Esophagus muscularis mucosa (tissue), 4 donors: ENCODE data around the gene KCTD16. TPM values are rescaled to one million over a fixed set of nuclear protein-coding genes. Genes with fewer than 3 reads are reported as not detected.

ENCODE experiments used
- DNase-seq: peaks from one replicate; pipeline ENCODE4 v3.0.0-alpha.2; 2017; ENCODE audit errors: extremely low spot score
- H3K27ac ChIP-seq, 4 donors: fragments of 200-600 bp; sonication (generic); replicated peaks in 1 of 4; 1 replicate in 3 of 4; 2 replicates in 1 of 4; pipeline ENCODE4 v1.5.1; 2016 to 2019; ENCODE audit warnings: mild to moderate bottlenecking in 1 of 4
- H3K27me3 ChIP-seq, 4 donors: fragments of 200-600 bp; sonication (generic); one replicate each; pipeline versions ENCODE4 v1.5.1 to v1.6.0; 2016 to 2019
- H3K36me3 ChIP-seq, 4 donors: fragments of 200-600 bp; sonication (generic); one replicate each; pipeline ENCODE4 v1.5.1; 2016 to 2019
- H3K4me1 ChIP-seq, 4 donors: fragments of 200-600 bp; sonication (generic); one replicate each; pipeline ENCODE4 v1.5.1; 2016 to 2019
- H3K4me3 ChIP-seq, 4 donors: fragments of 200-600 bp; sonication (generic); 1 replicate in 2 of 4; 2 replicates in 2 of 4; pipeline ENCODE4 v1.5.1; 2016 to 2019; ENCODE audit warnings: mild to moderate bottlenecking in 4 of 4, moderate library complexity in 1 of 4
- H3K9me3 ChIP-seq, 4 donors: fragments of 200-600 bp; sonication (generic); 1 replicate in 3 of 4; 2 replicates in 1 of 4; pipeline ENCODE4 v1.5.1; 2016 to 2019
- EP300 ChIP-seq: sonication (generic); formaldehyde crosslinking; IDR thresholded peaks from one replicate; pipeline ENCODE4 v1.6.1; 2017; ENCODE audit warnings: antibody characterized with exemption
- POLR2A ChIP-seq: fragments of 450-650 bp; IDR thresholded peaks from one replicate; pipeline ENCODE4 v1.6.1; 2017; ENCODE audit warnings: antibody characterized with exemption, moderate library complexity, mild to moderate bottlenecking, low read depth
- POLR2AphosphoS5 ChIP-seq, 2 donors: sonication (generic); formaldehyde crosslinking; IDR thresholded peaks; one replicate each; pipeline ENCODE4 v1.6.1; 2017; ENCODE audit warnings: antibody characterized with exemption in 2 of 2
- WGBS: methylation state at CpG from one replicate; pipeline ENCODE4 v1.1.5; 2018; 5-methylcytosine and 5-hydroxymethylcytosine counted together
- intact Hi-C: fragments of 100-400 bp; cut with DNase I; formaldehyde crosslinking; loops from one replicate; pipeline ENCODE4 v1.15.1; 2023
- total RNA-seq, 4 donors: library from RNA; depleted of rRNA; stranded (reverse); fragments of >200 nt; gene quantifications; one replicate each; pipeline versions ENCODE4 v1.1.0 to v1.2.1, GENCODE V29; 2016
- TF ChIP-seq, protein P1 (sequence below), 3 experiments: fragments of 200-600 bp in 2 of 3; fragments of 450-650 bp in 1 of 3; sonication (generic) in 2 of 3; IDR thresholded peaks; one replicate each; pipeline ENCODE4 v1.5.1; 2017 to 2019; ENCODE audit warnings: antibody characterized with exemption in 3 of 3, mild to moderate bottlenecking in 2 of 3, moderate library complexity in 1 of 3

Gene KCTD16
- total RNA-seq, 4 donors from 2014 or later = under 0.01 to 0.11 (median under 0.01) TPM; not detected in 1

DNA sequence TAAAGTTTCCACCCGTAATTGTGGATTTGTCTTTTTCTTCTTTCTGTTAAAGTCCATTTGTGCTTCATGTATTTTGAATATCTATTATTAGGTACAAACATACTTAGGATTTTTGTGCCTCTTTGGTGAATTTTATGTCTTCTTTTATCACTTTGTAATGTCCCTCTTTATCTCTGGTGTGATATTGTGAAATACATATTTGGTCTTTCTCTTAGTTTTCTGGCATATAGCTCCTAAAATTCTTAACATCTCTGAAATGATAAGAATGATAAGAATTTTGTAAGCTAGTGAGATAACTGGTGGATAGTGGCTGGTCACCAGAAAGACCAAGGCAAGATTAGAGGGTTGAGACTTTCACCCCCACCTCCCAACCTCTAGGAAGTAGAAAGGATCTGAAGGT, 111.1 kb downstream of the KCTD16 start:
- Histone ChIP-seq H3K27me3 (no peaks in the 10 kb centered on the region), H3K9me3 (no peaks in the 10 kb centered on the region), H3K36me3 (no peaks in the 10 kb centered on the region), H3K4me1 (no peaks in the 10 kb centered on the region), H3K4me3 (no peak overlapping the region), H3K27ac (no peak overlapping the region)
- intact Hi-C loops = no loop called here
- 73% methylated on average over 1 of the region's 1 CpG for WGBS
- no peak for DNase-seq
- TF ChIP-seq EP300 (no peak), POLR2A (no peak), POLR2AphosphoS5 (IDR thresholded peaks at IDR 0.05) (no peak)
- TF ChIP-seq, protein P1, sequence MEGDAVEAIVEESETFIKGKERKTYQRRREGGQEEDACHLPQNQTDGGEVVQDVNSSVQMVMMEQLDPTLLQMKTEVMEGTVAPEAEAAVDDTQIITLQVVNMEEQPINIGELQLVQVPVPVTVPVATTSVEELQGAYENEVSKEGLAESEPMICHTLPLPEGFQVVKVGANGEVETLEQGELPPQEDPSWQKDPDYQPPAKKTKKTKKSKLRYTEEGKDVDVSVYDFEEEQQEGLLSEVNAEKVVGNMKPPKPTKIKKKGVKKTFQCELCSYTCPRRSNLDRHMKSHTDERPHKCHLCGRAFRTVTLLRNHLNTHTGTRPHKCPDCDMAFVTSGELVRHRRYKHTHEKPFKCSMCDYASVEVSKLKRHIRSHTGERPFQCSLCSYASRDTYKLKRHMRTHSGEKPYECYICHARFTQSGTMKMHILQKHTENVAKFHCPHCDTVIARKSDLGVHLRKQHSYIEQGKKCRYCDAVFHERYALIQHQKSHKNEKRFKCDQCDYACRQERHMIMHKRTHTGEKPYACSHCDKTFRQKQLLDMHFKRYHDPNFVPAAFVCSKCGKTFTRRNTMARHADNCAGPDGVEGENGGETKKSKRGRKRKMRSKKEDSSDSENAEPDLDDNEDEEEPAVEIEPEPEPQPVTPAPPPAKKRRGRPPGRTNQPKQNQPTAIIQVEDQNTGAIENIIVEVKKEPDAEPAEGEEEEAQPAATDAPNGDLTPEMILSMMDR (IDR thresholded peaks at IDR 0.05) = no peak

DNA sequence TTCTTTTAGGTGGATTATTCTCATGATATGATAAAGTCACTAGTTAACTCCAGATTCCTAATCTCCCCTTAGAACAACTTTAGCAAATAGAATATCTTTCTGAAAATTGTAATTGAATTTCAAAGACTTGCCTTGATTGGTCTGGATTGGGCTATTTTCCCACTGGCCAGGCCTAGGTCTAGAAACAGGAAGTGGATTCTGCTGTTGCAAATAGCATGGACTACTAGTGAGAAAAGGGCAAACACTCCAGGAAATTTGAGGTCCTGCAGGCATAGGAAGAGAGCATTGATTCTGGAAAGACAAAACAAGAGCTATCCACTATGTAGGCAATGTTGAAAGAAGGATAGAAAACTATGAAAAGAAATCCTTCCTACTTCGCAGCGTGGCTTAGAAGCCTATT, 113.4 kb downstream of the KCTD16 start:
- H3K4me3 ChIP-seq = no peak overlapping the region
- TF ChIP-seq EP300 = no peak
- TF ChIP-seq POLR2A = no peak
- TF ChIP-seq POLR2AphosphoS5 (IDR thresholded peaks at IDR 0.05) = no peak
- TF ChIP-seq, protein P1 (IDR thresholded peaks at IDR 0.05) = no peak
- intact Hi-C loops = no loop called here
- H3K27ac ChIP-seq = no peak overlapping the region
- no peak for DNase-seq
- no peaks in the 10 kb centered on the region for H3K9me3 ChIP-seq
- H3K27me3 ChIP-seq = no peaks in the 10 kb centered on the region
- 82% methylated on average over 2 of the region's 2 CpGs for WGBS
- no peaks in the 10 kb centered on the region for H3K36me3 ChIP-seq
- no peaks in the 10 kb centered on the region for H3K4me1 ChIP-seq

DNA sequence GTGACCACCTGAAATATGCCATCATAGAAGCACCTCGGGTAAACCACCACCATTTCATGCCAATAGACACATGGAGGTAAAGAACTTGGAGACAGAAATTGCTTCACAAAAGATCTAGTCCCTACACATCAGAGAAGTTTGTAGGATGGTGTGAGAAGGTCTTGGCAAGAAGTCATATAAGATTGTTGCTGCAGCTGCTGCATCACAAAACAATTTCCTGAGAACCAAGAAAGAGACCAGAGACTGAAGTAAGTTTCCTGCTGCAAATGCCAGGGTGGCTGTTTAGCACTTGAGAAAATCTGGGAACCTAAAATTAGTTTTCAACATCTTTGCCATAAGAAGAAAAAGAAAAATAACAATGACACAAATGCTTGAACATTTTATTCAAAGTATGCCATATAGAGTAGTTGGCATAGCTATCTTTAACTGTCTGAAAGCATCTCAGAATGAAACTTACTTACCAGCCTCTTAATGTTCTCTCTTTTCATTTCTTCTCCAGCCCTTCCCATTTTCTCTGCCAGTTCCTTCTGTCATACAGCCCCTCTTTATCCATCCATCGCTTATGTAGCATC, 114.3 kb downstream of the KCTD16 start:
- WGBS = 68% methylated on average over 2 of the region's 2 CpGs
- intact Hi-C loops = no loop called here
- TF ChIP-seq, protein P1 (IDR thresholded peaks at IDR 0.05) = no peak
- TF ChIP-seq POLR2AphosphoS5 (IDR thresholded peaks at IDR 0.05) (no peak), EP300 (no peak), POLR2A (no peak)

DNA sequence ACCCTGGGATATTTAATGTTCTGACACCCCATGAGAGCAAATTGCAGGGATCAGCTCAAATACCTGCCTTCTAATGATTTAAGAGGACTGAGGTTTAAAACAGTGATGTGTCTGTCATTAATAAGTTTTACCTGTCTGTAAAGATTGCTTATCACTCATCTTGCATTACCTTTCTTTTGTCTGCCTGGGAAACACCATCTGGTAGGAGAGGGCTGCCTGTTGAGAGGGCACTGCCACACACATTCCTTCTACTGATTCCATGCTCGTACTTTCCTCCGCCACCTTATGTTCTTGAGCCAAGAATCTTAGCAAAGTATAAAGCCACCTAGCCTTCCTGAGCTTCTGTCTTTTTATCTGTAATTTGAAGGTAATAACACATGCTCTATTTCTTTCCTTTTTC, 118.6 kb downstream of the KCTD16 start:
- 71% methylated on average over 2 of the region's 2 CpGs for WGBS
- Histone ChIP-seq H3K4me1 (no peaks in the 10 kb centered on the region), H3K27me3 (no peaks in the 10 kb centered on the region), H3K36me3 (no peaks in the 10 kb centered on the region), H3K9me3 (no peaks in the 10 kb centered on the region), H3K27ac (no peak overlapping the region), H3K4me3 (no peak overlapping the region)
- TF ChIP-seq EP300 (no peak), POLR2A (no peak), POLR2AphosphoS5 (IDR thresholded peaks at IDR 0.05) (no peak)
- TF ChIP-seq, protein P1 (IDR thresholded peaks at IDR 0.05) = no peak
- no peak for DNase-seq
- intact Hi-C loops = no loop called here

More for the DNA sequence above, 114.3 kb downstream of the KCTD16 start:
- no peak overlapping the region for H3K27ac ChIP-seq
- H3K4me3 ChIP-seq = no peak overlapping the region
- no peaks in the 10 kb centered on the region for H3K9me3 ChIP-seq
- no peaks in the 10 kb centered on the region for H3K27me3 ChIP-seq
- no peak for DNase-seq
- H3K36me3 ChIP-seq = no peaks in the 10 kb centered on the region
- H3K4me1 ChIP-seq = no peaks in the 10 kb centered on the region

DNA sequence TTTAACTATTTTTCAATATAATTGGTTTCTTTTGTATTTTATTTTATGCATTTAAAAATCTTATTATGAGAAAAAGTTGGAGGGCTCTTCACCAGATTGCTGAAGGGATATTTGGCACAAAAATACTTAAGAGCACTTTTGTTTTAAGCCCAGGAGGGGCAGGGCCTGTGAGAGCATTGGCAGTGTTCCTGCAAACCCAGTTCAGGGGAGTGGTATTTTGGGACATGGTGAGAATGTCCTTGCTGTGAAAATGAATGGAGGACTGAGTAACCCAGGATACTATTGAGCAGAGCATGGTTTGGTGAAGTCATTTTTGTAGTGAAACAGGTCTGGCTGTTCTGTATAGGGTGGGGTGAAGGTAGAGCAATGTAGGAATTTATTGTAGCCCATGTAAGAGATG, 121.4 kb downstream of the KCTD16 start:
- Histone ChIP-seq H3K27me3 (peaks cover 0 to 3% (median 0%) of the 10 kb centered on the region in 4 donors), H3K36me3 (no peaks in the 10 kb centered on the region), H3K27ac (no peak overlapping the region), H3K4me1 (no peaks in the 10 kb centered on the region), H3K4me3 (no peak overlapping the region), H3K9me3 (no peaks in the 10 kb centered on the region)
- intact Hi-C loops = no loop called here
- TF ChIP-seq POLR2A (no peak), POLR2AphosphoS5 (IDR thresholded peaks at IDR 0.05) (no peak), EP300 (no peak)
- TF ChIP-seq, protein P1 (IDR thresholded peaks at IDR 0.05) = no peak
- DNase-seq = no peak
